Measurements from ENCODE around the gene NEK3.

GRCh38 chr13:52127783-52128702 is 31.4 kb downstream of the NEK3 start:
- TF ChIP-seq, protein P1, sequence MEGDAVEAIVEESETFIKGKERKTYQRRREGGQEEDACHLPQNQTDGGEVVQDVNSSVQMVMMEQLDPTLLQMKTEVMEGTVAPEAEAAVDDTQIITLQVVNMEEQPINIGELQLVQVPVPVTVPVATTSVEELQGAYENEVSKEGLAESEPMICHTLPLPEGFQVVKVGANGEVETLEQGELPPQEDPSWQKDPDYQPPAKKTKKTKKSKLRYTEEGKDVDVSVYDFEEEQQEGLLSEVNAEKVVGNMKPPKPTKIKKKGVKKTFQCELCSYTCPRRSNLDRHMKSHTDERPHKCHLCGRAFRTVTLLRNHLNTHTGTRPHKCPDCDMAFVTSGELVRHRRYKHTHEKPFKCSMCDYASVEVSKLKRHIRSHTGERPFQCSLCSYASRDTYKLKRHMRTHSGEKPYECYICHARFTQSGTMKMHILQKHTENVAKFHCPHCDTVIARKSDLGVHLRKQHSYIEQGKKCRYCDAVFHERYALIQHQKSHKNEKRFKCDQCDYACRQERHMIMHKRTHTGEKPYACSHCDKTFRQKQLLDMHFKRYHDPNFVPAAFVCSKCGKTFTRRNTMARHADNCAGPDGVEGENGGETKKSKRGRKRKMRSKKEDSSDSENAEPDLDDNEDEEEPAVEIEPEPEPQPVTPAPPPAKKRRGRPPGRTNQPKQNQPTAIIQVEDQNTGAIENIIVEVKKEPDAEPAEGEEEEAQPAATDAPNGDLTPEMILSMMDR (conservative IDR thresholded peaks at IDR 0.05 in 1 of 2, IDR thresholded peaks at IDR 0.05 in 1 of 2; ENCODE audit: low read depth in 1 of 2, low read length in 2 of 2) = peak; percentile 83 to 92
- TF ChIP-seq EZH2 (IDR thresholded peaks at IDR 0.05; ENCODE audit: low read length, missing control alignments) = no peak

Data from fibroblast of lung (primary cell).